ENCODE measurements around the gene ACRV1.

The ACRV1 gene

DNA sequence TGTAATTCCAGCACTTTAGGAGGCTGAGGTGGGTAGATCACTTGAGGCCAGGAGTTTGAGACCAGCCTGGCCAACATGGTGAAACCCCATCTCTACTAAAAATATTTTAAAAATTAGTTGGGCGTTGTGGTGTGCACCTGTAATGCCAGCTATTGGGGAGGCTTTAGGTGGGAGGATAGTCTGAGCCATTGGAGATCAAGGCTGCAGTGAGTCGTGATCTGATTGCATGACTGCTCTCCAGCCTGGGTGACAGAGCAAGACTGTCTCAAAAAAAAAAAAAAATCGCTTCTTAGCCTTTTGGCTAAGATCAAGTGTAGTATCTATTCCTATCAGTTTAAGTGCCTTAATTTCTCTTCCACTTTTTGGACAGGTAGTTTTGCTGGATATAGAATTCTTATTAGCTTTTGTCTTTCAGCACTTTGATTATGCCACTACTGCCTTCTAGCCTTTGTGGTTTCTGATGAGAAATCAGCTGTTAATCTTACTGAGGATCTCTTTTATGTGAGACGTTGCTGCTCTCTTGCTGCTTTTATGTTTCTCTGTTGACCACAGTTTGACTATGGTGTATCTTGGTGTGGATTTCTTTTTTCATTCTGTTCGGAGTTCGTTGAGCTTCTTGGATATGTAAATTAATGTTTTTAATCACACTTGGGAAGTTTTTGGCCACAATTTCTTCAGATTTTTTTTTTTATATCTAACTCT lies 31.0 kb downstream of the ACRV1 start:
- no peak for DNase-seq

GRCh38 chr11:125645871-125646270 lies 34.8 kb downstream of the ACRV1 start:
- DNase-seq: no peak

DNA sequence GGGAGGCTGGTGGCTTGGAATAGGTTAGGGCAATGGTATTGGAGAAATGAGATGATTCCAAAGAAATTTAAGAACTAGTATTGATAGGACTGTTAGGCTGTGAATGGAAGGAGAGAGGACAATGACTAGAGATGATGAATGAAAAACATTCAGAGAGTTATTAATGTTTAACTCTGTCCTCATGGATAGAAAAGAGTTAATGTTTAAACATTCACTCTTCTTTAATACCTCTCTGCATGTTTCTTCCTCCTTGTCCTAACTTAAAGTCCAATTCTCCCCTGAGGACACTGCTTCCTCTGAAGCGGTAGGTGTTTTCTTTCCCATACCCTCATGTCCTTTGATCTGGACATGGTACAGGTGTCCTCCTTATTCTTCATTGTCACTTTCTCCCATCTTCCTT lies 42.3 kb downstream of the ACRV1 start:
- DNase-seq: no peak

DNA sequence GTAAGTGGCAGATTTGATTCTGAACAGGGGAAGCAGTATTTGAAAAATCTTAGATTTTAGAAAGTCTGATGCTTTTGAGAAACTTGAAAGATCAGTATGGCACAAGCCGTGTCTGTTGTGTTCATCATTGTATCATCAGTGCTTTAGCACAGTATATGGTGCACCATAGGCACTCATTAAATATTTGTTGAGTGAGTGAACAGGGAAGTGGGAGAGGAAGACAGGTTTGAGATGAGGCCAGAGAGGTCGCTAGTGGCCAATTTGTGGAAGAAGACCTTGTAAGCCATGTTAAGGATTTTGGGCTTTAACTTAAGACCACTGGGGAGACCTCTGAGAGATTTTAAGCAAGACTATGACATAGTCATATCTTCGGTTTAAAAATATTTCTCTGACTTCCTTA lies 42.8 kb downstream of the ACRV1 start:
- DNase-seq: no peak

DNA sequence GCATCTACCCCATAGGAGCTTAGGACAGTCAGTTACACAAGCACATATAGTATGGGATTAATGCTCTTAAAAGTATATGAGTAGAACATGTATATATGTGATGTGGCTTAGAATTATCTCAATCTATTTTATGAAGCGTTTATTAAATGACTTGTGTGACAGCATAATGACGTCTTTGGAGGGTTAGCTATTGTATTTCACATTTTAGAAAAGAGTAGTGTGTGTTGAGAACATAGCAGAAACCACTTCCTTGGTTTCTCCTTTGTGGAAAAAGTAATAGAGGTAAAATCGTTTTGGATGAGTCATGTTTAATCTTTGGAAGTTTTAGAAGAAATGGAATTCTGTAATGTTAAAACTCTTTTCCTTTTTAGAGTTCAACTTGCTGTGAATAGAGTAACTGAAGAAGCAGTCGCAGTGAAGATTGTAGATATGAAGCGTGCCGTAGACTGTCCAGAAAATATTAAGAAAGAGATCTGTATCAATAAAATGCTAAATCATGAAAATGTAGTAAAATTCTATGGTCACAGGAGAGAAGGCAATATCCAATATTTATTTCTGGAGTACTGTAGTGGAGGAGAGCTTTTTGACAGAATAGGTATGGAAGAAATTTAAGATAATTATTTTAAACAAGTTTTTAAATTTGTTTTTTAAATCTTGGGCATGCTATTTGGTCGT lies 53.3 kb downstream of the ACRV1 start:
- DNase-seq: no peak

DNA sequence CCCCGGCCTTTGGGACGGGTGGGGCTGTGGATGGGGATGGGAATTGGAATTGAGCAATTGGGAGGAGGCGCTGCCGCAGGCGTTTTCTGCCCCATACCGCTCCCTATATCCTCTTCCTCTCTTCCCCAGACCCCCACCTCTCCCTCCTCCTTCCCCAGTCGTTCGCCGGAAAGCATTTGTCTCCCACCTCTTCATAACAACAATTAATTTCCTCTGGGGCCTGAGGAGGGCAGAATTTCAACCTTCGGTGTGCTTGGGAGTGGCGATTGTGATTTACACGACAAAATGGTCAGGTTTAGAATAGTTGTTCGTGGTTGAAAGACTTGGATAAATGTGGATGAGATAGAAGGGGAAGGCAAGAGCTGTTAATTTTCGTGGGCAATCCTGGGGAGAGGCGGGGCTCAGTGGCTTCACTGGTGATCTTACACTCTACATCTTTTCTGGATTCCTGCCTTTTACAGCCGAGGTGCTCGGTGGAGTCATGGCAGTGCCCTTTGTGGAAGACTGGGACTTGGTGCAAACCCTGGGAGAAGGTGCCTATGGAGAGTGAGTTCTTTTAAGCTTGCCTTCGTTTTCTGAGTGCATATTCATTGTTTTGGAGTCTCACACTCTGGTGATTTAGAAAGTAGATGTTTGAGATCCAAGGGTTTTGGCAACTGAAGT lies 54.2 kb downstream of the ACRV1 start:
- DNase-seq: peak in 1 of 2 donors; percentile 16

- peak; percentile 72 to 81 for DNase-seq
Observed at GRCh38 chr11:125625630-125626287, 54.9 kb downstream of the ACRV1 start.

DNA sequence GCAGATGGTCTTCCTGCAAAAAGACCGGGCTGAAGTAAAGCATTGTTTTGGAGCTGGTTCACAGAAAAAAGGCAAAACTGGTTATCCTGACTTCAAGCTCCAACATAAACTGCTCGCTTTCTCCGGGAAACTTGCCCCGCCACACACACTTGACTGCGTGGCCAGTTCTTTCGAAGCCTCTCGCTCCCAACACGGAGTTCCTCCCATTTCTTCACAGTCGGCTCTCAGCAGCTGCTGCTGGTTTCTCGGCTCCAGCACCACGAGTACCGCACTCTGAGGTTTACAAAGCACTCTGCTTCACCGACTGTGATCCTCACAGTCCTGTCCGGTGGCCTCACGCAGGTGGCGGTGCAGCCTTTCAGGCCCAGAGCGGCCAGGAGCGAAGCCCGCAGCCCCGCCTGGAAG lies 55.4 kb downstream of the ACRV1 start:
- DNase-seq: no peak

DNA sequence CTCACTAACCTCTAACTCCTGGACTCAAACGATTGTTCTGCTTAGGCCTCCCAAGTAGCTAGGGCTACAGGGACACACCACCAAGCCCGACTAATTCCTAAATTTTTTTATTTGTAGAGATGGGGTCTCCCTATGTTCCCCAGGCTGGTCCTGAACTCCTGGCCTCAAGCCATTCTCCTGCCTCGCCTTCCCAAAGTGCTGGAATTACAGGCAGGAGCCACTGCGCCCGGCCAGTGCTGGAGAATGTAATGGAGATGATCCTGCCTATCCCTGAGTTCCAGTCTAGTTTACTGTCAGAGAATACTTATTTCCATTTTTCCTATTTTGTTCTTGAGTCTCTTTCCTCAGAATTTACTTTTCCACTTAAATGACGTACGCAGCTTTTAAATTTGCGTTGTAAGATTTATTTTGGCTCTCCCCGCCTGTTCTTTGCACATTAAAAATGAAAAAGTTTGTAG lies 55.9 kb downstream of the ACRV1 start, which contains the start of gene CHEK1:
CHEK1 (plus strand) TSS at position 408 of the 458 bp plus-strand sequence. CDS start 1,606 bp downstream, outside the sequence.
- DNase-seq: no peak

DNA sequence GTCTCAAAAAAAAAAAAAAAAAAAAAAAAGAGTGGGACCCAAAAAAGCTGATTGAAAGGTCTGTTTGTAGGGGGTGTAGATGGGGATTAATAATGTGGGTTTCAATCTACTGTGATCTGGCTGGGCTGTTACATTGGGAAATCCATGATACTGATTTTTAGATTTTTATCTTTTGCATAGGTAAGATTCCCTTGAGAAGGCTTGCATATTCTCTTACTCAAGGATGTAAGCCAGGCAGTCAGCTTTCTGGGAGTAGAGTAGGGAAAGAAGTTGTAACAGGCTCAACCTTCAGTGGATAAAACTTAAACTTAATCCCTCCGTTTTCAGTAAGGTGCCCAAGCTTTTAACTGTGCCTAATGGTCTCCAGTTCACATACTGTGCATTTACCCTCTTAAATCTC lies 57.6 kb downstream of the ACRV1 start:
- DNase-seq: no peak

DNA sequence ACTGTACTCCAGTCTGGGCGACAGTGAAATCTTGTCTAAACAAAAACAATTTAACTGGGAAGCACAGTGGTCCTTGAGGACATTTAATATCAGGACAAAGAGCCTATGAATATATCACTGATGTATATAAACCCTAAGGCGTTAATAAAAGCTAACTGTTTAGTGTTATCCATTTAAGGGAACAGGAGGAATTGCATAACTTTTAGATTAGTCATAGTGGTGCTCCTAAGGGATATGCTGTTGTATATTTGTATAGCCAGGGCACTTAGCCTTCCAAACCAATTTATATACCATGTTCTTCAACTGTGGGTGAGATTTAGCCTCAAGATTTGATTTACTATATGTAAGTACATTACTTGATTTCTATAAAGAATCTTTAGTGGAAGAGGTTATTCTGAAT lies 58.7 kb downstream of the ACRV1 start:
- DNase-seq: no peak

Measured in bone marrow (tissue), 2 donors.